Subcutaneous abdominal adipose tissue (tissue), 5 donors: ENCODE results near the gene CMC1.

Experiments used
- H3K27ac ChIP-seq: one replicate; pipeline ENCODE4 v1.7.0; 2013; ENCODE audit warnings: low read depth, mild to moderate bottlenecking, inconsistent platforms, low read length, moderate library complexity
- H3K27me3 ChIP-seq, 5 donors: one replicate each; pipeline ENCODE4 v1.7.0; 2013; ENCODE audit warnings: low read length in 5 of 5, inconsistent platforms in 1 of 5; ENCODE audit not compliant: control insufficient read depth in 5 of 5, insufficient read depth in 4 of 5
- H3K36me3 ChIP-seq, 5 donors: one replicate each; pipeline ENCODE4 v1.7.0; 2013; ENCODE audit warnings: low read length in 5 of 5; ENCODE audit not compliant: control insufficient read depth in 5 of 5, insufficient read depth in 5 of 5
- H3K4me1 ChIP-seq, 5 donors: one replicate each; pipeline ENCODE4 v1.7.0; 2013; ENCODE audit warnings: low read length in 5 of 5, mild to moderate bottlenecking in 3 of 5, moderate library complexity in 1 of 5; ENCODE audit not compliant: control insufficient read depth in 5 of 5, insufficient read depth in 5 of 5
- H3K4me3 ChIP-seq, 5 donors: one replicate each; pipeline ENCODE4 v1.7.0; 2013; ENCODE audit warnings: low read length in 5 of 5, low read depth in 1 of 5
- H3K9ac ChIP-seq, 5 donors: one replicate each; pipeline ENCODE4 v1.7.0; 2013; ENCODE audit warnings: low read length in 5 of 5, mild to moderate bottlenecking in 4 of 5, moderate library complexity in 3 of 5
- H3K9me3 ChIP-seq, 5 donors: one replicate each; pipeline ENCODE4 v1.7.0; 2013; ENCODE audit warnings: low read length in 5 of 5; ENCODE audit not compliant: control insufficient read depth in 5 of 5
- donor health status: healthy.
- donor health status: healthy.
- donor health status: healthy.
- donor health status: healthy.
- donor health status: healthy.

Gene CMC1

GRCh38 chr3:28317438-28318022 is 76.1 kb downstream of the CMC1 start:
- Histone ChIP-seq H3K4me1 (no peaks in the 10 kb centered on the region), H3K9ac (no peak overlapping the region), H3K27me3 (no peaks in the 10 kb centered on the region)

GRCh38 chr3:28320981-28321380 is 79.6 kb downstream of the CMC1 start:
- H3K4me3 ChIP-seq, result no peak overlapping the region
- H3K27me3 ChIP-seq, result no peaks in the 10 kb centered on the region
- H3K4me1 ChIP-seq, result no peaks in the 10 kb centered on the region
- H3K27ac ChIP-seq, result no peak overlapping the region
- H3K9ac ChIP-seq, result no peak overlapping the region
- no peaks in the 10 kb centered on the region for H3K9me3 ChIP-seq
- peaks cover 18 to 50% (median 25%) of the 10 kb centered on the region in 5 donors for H3K36me3 ChIP-seq

More at GRCh38 chr3:28317438-28318022, 76.1 kb downstream of the CMC1 start:
- Histone ChIP-seq H3K9me3 (no peaks in the 10 kb centered on the region), H3K27ac (no peak overlapping the region), H3K36me3 (peaks cover 5 to 22% (median 9%) of the 10 kb centered on the region in 5 donors), H3K4me3 (no peak overlapping the region)

GRCh38 chr3:28322464-28322863 is 81.0 kb downstream of the CMC1 start:
- peaks cover 23 to 58% (median 30%) of the 10 kb centered on the region in 5 donors for H3K36me3 ChIP-seq
- H3K27me3 ChIP-seq, result no peaks in the 10 kb centered on the region
- no peak overlapping the region for H3K27ac ChIP-seq
- H3K4me1 ChIP-seq, result no peaks in the 10 kb centered on the region
- no peak overlapping the region for H3K9ac ChIP-seq
- no peaks in the 10 kb centered on the region for H3K9me3 ChIP-seq
- no peak overlapping the region for H3K4me3 ChIP-seq

- H3K27me3 ChIP-seq, result no peaks in the 10 kb centered on the region
- no peak overlapping the region for H3K9ac ChIP-seq
- H3K4me1 ChIP-seq, result no peaks in the 10 kb centered on the region
- H3K36me3 ChIP-seq, result peaks cover 18 to 55% (median 24%) of the 10 kb centered on the region in 5 donors
- no peak overlapping the region for H3K4me3 ChIP-seq
- H3K9me3 ChIP-seq, result no peaks in the 10 kb centered on the region
- H3K27ac ChIP-seq, result no peak overlapping the region
Measured at GRCh38 chr3:28326458-28326926, 85.1 kb downstream of the CMC1 start.

- no peaks in the 10 kb centered on the region for H3K27me3 ChIP-seq
- H3K4me3 ChIP-seq, result no peak overlapping the region
- no peaks in the 10 kb centered on the region for H3K4me1 ChIP-seq
- H3K9me3 ChIP-seq, result no peaks in the 10 kb centered on the region
- H3K36me3 ChIP-seq, result peaks cover 18 to 54% (median 27%) of the 10 kb centered on the region in 5 donors
- H3K9ac ChIP-seq, result no peak overlapping the region
- H3K27ac ChIP-seq, result no peak overlapping the region
Measured at GRCh38 chr3:28328188-28329151, 87.1 kb downstream of the CMC1 start.

- no peaks in the 10 kb centered on the region for H3K27me3 ChIP-seq
- H3K36me3 ChIP-seq, result peaks cover 17 to 42% (median 24%) of the 10 kb centered on the region in 5 donors
- no peaks in the 10 kb centered on the region for H3K9me3 ChIP-seq
- H3K9ac ChIP-seq, result no peak overlapping the region
- no peak overlapping the region for H3K27ac ChIP-seq
- H3K4me3 ChIP-seq, result no peak overlapping the region
- no peaks in the 10 kb centered on the region for H3K4me1 ChIP-seq
Measured at GRCh38 chr3:28334552-28334951, 93.1 kb downstream of the CMC1 start.

GRCh38 chr3:28335246-28335645 is 93.8 kb downstream of the CMC1 start:
- H3K4me3 ChIP-seq, result no peak overlapping the region
- no peak overlapping the region for H3K27ac ChIP-seq
- H3K27me3 ChIP-seq, result no peaks in the 10 kb centered on the region
- no peak overlapping the region for H3K9ac ChIP-seq
- H3K36me3 ChIP-seq, result peaks cover 20 to 46% (median 25%) of the 10 kb centered on the region in 5 donors
- H3K9me3 ChIP-seq, result no peaks in the 10 kb centered on the region
- H3K4me1 ChIP-seq, result no peaks in the 10 kb centered on the region

GRCh38 chr3:28337230-28337629 is 95.8 kb downstream of the CMC1 start:
- H3K36me3 ChIP-seq, result peaks cover 20 to 37% (median 25%) of the 10 kb centered on the region in 5 donors
- no peaks in the 10 kb centered on the region for H3K27me3 ChIP-seq

GRCh38 chr3:28343144-28343543 is 101.7 kb downstream of the CMC1 start:
- peaks cover 6 to 13% (median 7%) of the 10 kb centered on the region in 5 donors for H3K36me3 ChIP-seq
- H3K9me3 ChIP-seq, result no peaks in the 10 kb centered on the region
- H3K9ac ChIP-seq, result no peak overlapping the region
- peak overlapping the region; percentile 8 for H3K27ac ChIP-seq
- H3K4me3 ChIP-seq, result no peak overlapping the region
- no peaks in the 10 kb centered on the region for H3K27me3 ChIP-seq
- H3K4me1 ChIP-seq, result peaks cover 0 to 53% (median 47%) of the 10 kb centered on the region in 5 donors

More at GRCh38 chr3:28337230-28337629, 95.8 kb downstream of the CMC1 start:
- Histone ChIP-seq H3K4me3 (no peak overlapping the region), H3K9me3 (no peaks in the 10 kb centered on the region), H3K4me1 (peaks cover 0 to 6% (median 5%) of the 10 kb centered on the region in 5 donors), H3K27ac (no peak overlapping the region), H3K9ac (no peak overlapping the region)

- Histone ChIP-seq H3K27me3 (no peaks in the 10 kb centered on the region), H3K9me3 (no peaks in the 10 kb centered on the region), H3K9ac (no peak overlapping the region), H3K27ac (peak overlapping the region; percentile 99), H3K4me3 (peak overlapping the region in 1 of 5 donors; percentile 13), H3K36me3 (no peaks in the 10 kb centered on the region), H3K4me1 (peaks cover 0 to 65% (median 56%) of the 10 kb centered on the region in 5 donors)
Measured at GRCh38 chr3:28345690-28346089, 104.3 kb downstream of the CMC1 start.
